Gastrocnemius medialis (tissue), 4 donors: ENCODE measurements around the gene GPRIN3. TPM values are rescaled to one million over a fixed set of nuclear protein-coding genes. Genes with fewer than 3 reads are reported as not detected.

Experiments
- ATAC-seq, 2 donors: fragments of 150-250 bp; one replicate each; pipeline ENCODE4 v1.9.1; 2016
- DNase-seq, 2 donors: peaks; one replicate each; pipeline ENCODE4 v3.0.0-alpha.2; 2019
- H3K27ac ChIP-seq, 4 donors: fragments of 200-600 bp; sonication (generic); 1 replicate in 1 of 4; 2 replicates in 3 of 4; pipeline ENCODE4 v1.5.1; 2016 to 2018; ENCODE audit warnings: mild to moderate bottlenecking in 2 of 4, moderate library complexity in 1 of 4
- H3K27me3 ChIP-seq, 3 donors: fragments of 200-600 bp; sonication (generic) in 2 of 3; 1 replicate in 1 of 3; 2 replicates in 2 of 3; pipeline versions ENCODE4 v1.5.1 to v1.6.0; 2016 to 2019; ENCODE audit warnings: mild to moderate bottlenecking in 1 of 3, moderate library complexity in 1 of 3
- H3K36me3 ChIP-seq, 2 donors: fragments of 200-600 bp; sonication (generic) in 1 of 2; one replicate each; pipeline ENCODE4 v1.5.1; 2017 to 2018
- H3K4me1 ChIP-seq, 2 donors: fragments of 200-600 bp; sonication (generic) in 1 of 2; one replicate each; pipeline ENCODE4 v1.5.1; 2016 to 2017; ENCODE audit warnings: mild to moderate bottlenecking in 2 of 2
- H3K4me3 ChIP-seq, 4 donors: fragments of 200-600 bp; sonication (generic) in 3 of 4; 1 replicate in 1 of 4; 2 replicates in 3 of 4; pipeline ENCODE4 v1.5.1; 2016 to 2019; ENCODE audit warnings: mild to moderate bottlenecking in 2 of 4
- H3K9me3 ChIP-seq, 3 donors: fragments of 200-600 bp; sonication (generic) in 2 of 3; 1 replicate in 1 of 3; 2 replicates in 2 of 3; pipeline ENCODE4 v1.5.1; 2016 to 2019
- POLR2A ChIP-seq, 2 donors: fragments of 450-650 bp; IDR thresholded peaks; one replicate each; pipeline ENCODE4 v1.6.1; 2017; ENCODE audit warnings: antibody characterized with exemption in 2 of 2, mild to moderate bottlenecking in 2 of 2, moderate library complexity in 2 of 2
- in situ Hi-C, 4 donors: fragments of 200-750 bp; cut with MboI; loops; one replicate each; pipeline versions ENCODE4 v1.15.0 to v1.8.0; 2017; ENCODE audit warnings: low sequenced_read_pairs in 4 of 4
- intact Hi-C: fragments of 100-400 bp; cut with DNase I; formaldehyde crosslinking; loops from one replicate; pipeline ENCODE4 v1.15.1; 2023; ENCODE audit warnings: low total_unique reads
- total RNA-seq, 4 donors: library from RNA; depleted of rRNA; stranded (reverse); fragments of >200 nt; gene quantifications; one replicate each; pipeline versions ENCODE4 v1.1.0 to v1.2.3, GENCODE V29; 2016
- TF ChIP-seq, protein P1 (sequence below), 5 experiments: fragments of 450-650 bp in 3 of 5; fragments of 200-600 bp in 2 of 5; sonication (generic) in 2 of 5; IDR thresholded peaks in 4 of 5; conservative IDR thresholded peaks in 1 of 5; 1 replicate in 4 of 5; 2 replicates in 1 of 5; pipeline ENCODE4 v1.5.1; 2016 to 2019; ENCODE audit warnings: antibody characterized with exemption in 5 of 5, mild to moderate bottlenecking in 3 of 5, moderate library complexity in 3 of 5

The GPRIN3 gene
- total RNA-seq, 4 donors from 2014 or later: 1.2 to 3.1 (median 1.8) TPM

- Histone ChIP-seq H3K36me3 (no peaks in the 10 kb centered on the region), H3K4me1 (no peaks in the 10 kb centered on the region), H3K4me3 (no peak overlapping the region), H3K27me3 (no peaks in the 10 kb centered on the region), H3K9me3 (no peaks in the 10 kb centered on the region), H3K27ac (no peak overlapping the region)
- in situ Hi-C loops (no loop called here), intact Hi-C loops (no loop called here)
- no peak for DNase-seq
- no peak for TF ChIP-seq POLR2A (IDR thresholded peaks at IDR 0.05)
- TF ChIP-seq, protein P1, sequence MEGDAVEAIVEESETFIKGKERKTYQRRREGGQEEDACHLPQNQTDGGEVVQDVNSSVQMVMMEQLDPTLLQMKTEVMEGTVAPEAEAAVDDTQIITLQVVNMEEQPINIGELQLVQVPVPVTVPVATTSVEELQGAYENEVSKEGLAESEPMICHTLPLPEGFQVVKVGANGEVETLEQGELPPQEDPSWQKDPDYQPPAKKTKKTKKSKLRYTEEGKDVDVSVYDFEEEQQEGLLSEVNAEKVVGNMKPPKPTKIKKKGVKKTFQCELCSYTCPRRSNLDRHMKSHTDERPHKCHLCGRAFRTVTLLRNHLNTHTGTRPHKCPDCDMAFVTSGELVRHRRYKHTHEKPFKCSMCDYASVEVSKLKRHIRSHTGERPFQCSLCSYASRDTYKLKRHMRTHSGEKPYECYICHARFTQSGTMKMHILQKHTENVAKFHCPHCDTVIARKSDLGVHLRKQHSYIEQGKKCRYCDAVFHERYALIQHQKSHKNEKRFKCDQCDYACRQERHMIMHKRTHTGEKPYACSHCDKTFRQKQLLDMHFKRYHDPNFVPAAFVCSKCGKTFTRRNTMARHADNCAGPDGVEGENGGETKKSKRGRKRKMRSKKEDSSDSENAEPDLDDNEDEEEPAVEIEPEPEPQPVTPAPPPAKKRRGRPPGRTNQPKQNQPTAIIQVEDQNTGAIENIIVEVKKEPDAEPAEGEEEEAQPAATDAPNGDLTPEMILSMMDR (IDR thresholded peaks at IDR 0.05 in 4 of 5, conservative IDR thresholded peaks at IDR 0.05 in 1 of 5): no peak
- no peak for ATAC-seq
These were observed 109.7 kb downstream of the GPRIN3 start for GRCh38 chr4:89197920-89198319.

GRCh38 chr4:89196745-89197144 lies 110.9 kb downstream of the GPRIN3 start:
- in situ Hi-C loops: no loop called here
- Histone ChIP-seq H3K4me3 (no peak overlapping the region), H3K9me3 (no peaks in the 10 kb centered on the region), H3K36me3 (no peaks in the 10 kb centered on the region), H3K27me3 (no peaks in the 10 kb centered on the region), H3K4me1 (no peaks in the 10 kb centered on the region), H3K27ac (no peak overlapping the region)
- DNase-seq (no peak), ATAC-seq (no peak)
- TF ChIP-seq POLR2A (IDR thresholded peaks at IDR 0.05): no peak
- TF ChIP-seq, protein P1 (IDR thresholded peaks at IDR 0.05 in 4 of 5, conservative IDR thresholded peaks at IDR 0.05 in 1 of 5): no peak
- intact Hi-C loops: no loop called here

GRCh38 chr4:89196056-89196674 lies 111.4 kb downstream of the GPRIN3 start:
- TF ChIP-seq, protein P1 (IDR thresholded peaks at IDR 0.05 in 4 of 5, conservative IDR thresholded peaks at IDR 0.05 in 1 of 5): no peak
- TF ChIP-seq POLR2A (IDR thresholded peaks at IDR 0.05): no peak
- Histone ChIP-seq H3K9me3 (no peaks in the 10 kb centered on the region), H3K36me3 (no peaks in the 10 kb centered on the region), H3K4me3 (no peak overlapping the region), H3K4me1 (no peaks in the 10 kb centered on the region), H3K27ac (no peak overlapping the region), H3K27me3 (no peaks in the 10 kb centered on the region)
- ATAC-seq: no peak
- DNase-seq: no peak
- in situ Hi-C loops (no loop called here), intact Hi-C loops (no loop called here)

DNA sequence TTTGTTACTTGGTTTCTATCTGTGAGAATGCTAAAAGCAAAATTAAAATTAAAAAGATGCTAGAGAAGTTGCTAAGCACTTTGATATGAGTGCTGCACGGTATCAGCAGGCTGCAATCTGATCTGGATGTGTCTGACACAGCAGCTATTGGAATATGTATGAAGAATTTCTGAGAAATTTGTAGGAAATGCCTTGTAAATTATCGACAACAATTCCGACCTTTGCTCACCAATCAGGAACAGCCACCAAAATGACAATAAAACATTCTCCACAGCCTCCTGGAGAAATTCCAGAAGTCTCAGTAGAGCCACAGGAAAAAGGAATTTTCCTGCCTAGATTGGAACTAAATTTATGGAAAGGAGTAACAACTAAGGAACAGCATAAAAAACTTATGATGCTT lies 113.8 kb downstream of the GPRIN3 start:
- ATAC-seq (no peak), DNase-seq (no peak)
- in situ Hi-C loops: no loop called here
- intact Hi-C loops: no loop called here
- no peaks in the 10 kb centered on the region for H3K36me3 ChIP-seq
- no peaks in the 10 kb centered on the region for H3K4me1 ChIP-seq
- no peaks in the 10 kb centered on the region for H3K27me3 ChIP-seq
- no peaks in the 10 kb centered on the region for H3K9me3 ChIP-seq
- H3K27ac ChIP-seq: no peak overlapping the region
- no peak overlapping the region for H3K4me3 ChIP-seq
- no peak for TF ChIP-seq POLR2A (IDR thresholded peaks at IDR 0.05)
- TF ChIP-seq, protein P1 (IDR thresholded peaks at IDR 0.05 in 4 of 5, conservative IDR thresholded peaks at IDR 0.05 in 1 of 5): no peak

Other genes starting within 250 kb of the GPRIN3 start
- 1 to 10 TPM; 1.7 to 2.8 (median 2.4) TPM for gene TIGD2, start 196.3 kb downstream of the GPRIN3 start, total RNA-seq